GM23248 (cell line): ENCODE results near the gene STIP1.

Experiments
- EZH2 ChIP-seq: fragments of 200-600 bp; sonication (generic); IDR thresholded peaks from 2 replicates; pipeline ENCODE4 v1.6.1; 2018; ENCODE audit warnings: antibody characterized with exemption, mild to moderate bottlenecking; ENCODE audit not compliant: insufficient read depth, poor library complexity, severe bottlenecking
- EZH2phosphoT487 ChIP-seq: fragments of 200-600 bp; sonication (generic); IDR thresholded peaks from 2 replicates; pipeline ENCODE4 v1.6.1; 2018; ENCODE audit warnings: antibody characterized with exemption, moderate library complexity, mild to moderate bottlenecking, low read depth; ENCODE audit not compliant: insufficient read depth

DNA sequence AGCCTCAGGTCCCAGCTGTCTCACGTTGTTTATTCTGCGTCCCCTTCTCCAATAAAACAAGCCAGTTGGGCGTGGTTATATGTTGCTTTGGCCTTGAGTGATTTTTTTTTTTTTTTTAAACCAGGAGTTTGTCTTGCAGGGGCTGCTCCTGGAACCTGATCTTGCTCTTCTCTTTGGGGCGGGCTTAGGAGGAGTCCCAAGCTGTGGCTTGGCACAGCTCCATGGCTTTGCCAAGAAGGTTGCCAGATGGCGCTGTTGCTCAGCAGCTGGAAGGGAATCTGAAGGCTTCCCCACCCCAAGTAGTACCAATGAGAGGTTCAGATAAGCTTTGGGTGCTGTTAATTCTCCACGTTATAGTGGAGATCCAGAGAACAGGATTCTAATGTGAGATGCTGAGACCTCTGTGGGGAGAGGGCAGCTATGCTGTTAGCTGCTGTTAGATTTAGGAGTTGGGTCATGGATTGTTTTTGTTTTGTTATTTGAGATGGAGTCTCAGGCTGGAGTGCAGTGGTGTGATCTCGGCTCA, 18.6 kb downstream of the STIP1 start:
- TF ChIP-seq EZH2phosphoT487 (no peak), EZH2 (no peak)
